Measurements from ENCODE around the gene C11orf91.
"Not testable (repeated sequence)": the region's sequence is repeated elsewhere in the genome, so short reads cannot be mapped to it uniquely, and the experiment has no call there.

The C11orf91 gene

GRCh38 chr11:33668468-33668825 lies 32.2 kb downstream of the C11orf91 start:
- DNase-seq: no peak

GRCh38 chr11:33667819-33668467 lies 32.7 kb downstream of the C11orf91 start:
- DNase-seq: no peak

GRCh38 chr11:33665350-33666106 lies 35.1 kb downstream of the C11orf91 start:
- DNase-seq: no peak

- DNase-seq: no peak
Observed at GRCh38 chr11:33664827-33665226, 35.8 kb downstream of the C11orf91 start.

GRCh38 chr11:33664166-33664565 lies 36.5 kb downstream of the C11orf91 start:
- no peak for DNase-seq

GRCh38 chr11:33663121-33663520 lies 37.5 kb downstream of the C11orf91 start:
- no peak for DNase-seq

- not testable (repeated sequence) for DNase-seq
Observed at GRCh38 chr11:33661526-33661925, 39.1 kb downstream of the C11orf91 start.

- no peak for DNase-seq
Observed at GRCh38 chr11:33660962-33661361, 39.7 kb downstream of the C11orf91 start.

- DNase-seq: no peak
Observed at GRCh38 chr11:33659370-33660139, 41.1 kb downstream of the C11orf91 start.

GRCh38 chr11:33658195-33658900 lies 42.3 kb downstream of the C11orf91 start:
- no peak for DNase-seq

GRCh38 chr11:33657757-33658156 lies 42.9 kb downstream of the C11orf91 start:
- no peak for DNase-seq

- no peak for DNase-seq
Observed at GRCh38 chr11:33656768-33657167, 43.9 kb downstream of the C11orf91 start.

- DNase-seq: no peak
Observed at GRCh38 chr11:33655842-33656600, 44.6 kb downstream of the C11orf91 start.

- no peak for DNase-seq
Observed at GRCh38 chr11:33654594-33654993, 46.0 kb downstream of the C11orf91 start.

GRCh38 chr11:33652930-33653329 lies 47.7 kb downstream of the C11orf91 start:
- no peak for DNase-seq

GRCh38 chr11:33652431-33652830 lies 48.2 kb downstream of the C11orf91 start:
- DNase-seq: no peak

GRCh38 chr11:33651990-33652389 lies 48.6 kb downstream of the C11orf91 start:
- DNase-seq: no peak

- DNase-seq: no peak
Observed at GRCh38 chr11:33651555-33651954, 49.1 kb downstream of the C11orf91 start.

- DNase-seq: no peak
Observed at GRCh38 chr11:33649944-33650343, 50.7 kb downstream of the C11orf91 start.

All from stimulated activated naive CD4-positive, alpha-beta T cell (primary cell).